ENCODE measurements around the gene TAF4.

TAF4 gene

GRCh38 chr20:61932199-61932592 is 133.5 kb downstream of the TAF4 start:
- DNase-seq = no peak

- DNase-seq = no peak
Observed at GRCh38 chr20:61931476-61932198, 134.0 kb downstream of the TAF4 start.

DNA sequence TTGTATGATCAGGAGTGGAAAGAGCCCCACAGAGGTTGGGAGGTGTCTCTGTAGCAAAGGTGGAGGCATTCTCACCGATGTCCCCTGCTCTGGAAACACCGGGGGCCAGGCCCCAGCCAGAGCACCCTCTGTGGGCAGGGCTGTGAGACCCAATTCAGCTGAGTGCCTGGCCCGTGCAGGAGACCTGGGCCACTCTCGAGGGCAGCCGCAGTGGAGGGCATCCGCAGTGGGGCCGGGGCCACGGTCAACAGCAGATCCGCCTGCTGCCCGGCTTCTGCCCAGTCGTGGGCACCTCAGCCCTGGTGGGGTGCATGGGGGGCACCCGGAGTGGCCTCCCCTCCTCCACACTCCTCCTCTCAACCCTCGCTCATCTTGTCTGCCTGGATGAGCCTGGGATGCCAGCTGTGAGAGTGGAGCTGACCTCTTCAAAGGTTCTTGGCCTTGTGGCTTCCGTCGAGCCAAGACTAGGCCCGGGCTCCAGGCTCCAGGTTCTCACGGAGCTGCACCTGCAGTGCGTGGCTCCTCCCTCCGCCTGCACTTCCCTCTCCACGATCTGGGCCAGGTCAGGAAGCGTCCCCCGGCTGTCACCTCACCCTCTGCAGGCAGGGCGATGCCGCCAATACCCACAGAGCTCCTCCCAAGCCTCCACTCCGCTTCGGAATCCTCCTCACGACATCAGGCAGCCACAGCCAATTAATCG is 134.8 kb downstream of the TAF4 start:
- no peak for DNase-seq

- DNase-seq = no peak
Observed at GRCh38 chr20:61929971-61930666, 135.6 kb downstream of the TAF4 start.

GRCh38 chr20:61929561-61929960 is 136.1 kb downstream of the TAF4 start:
- no peak for DNase-seq

- DNase-seq = no peak
Observed at GRCh38 chr20:61927826-61928541, 137.7 kb downstream of the TAF4 start.

DNA sequence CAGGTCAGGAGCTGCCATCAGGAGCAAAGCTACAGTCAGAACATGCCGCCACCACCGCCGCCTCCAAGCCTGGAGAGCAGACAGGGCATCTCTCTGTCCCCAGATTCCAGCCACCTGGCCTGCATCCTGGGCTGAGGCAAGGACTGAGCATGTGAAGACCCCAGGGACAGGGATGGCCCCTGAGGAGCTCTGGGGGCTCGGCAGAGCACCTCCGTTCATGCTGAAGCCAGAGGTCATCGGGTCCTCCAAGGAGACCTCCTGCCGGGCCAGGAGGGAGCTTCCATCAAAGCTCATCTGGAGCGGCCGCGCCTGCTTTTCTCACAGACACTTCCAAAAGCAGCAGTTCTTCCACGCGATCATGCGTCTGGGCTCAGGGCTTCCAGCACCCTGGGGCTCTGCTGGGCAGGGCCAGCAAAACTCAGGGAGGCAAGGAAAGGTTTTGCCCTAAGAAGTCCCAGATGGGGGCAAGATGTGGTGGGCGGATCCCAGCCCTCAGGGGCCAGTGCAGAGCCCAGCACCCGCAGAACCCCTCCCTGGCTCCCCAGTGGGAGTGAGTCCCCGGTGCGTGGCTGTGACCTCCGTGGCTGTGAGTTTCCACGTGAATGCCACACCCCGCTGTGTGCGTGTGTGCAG is 138.4 kb downstream of the TAF4 start:
- DNase-seq = no peak

DNA sequence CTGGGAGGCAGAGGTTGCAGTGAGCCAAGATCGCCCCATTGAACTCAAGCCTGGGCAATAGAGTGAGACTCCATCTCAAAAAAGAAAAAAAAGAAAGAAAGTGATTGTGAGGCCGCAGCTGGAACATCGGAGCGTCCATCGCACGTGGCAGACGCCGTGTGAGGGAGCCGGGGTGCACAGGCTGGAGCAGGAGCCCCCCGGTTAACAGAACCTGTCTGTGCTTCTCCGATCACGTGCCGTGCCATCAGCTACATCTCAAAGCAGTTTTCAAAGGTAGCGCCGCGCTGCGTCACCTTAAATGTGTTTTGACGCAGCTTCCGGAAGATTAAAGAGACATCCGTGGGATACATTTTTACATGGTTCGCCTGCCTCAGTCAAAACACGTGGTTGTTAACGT is 138.9 kb downstream of the TAF4 start:
- no peak for DNase-seq

- DNase-seq = no peak
Observed at GRCh38 chr20:61926253-61926613, 139.4 kb downstream of the TAF4 start.

- no peak for DNase-seq
Observed at GRCh38 chr20:61925555-61926252, 140.0 kb downstream of the TAF4 start.

DNA sequence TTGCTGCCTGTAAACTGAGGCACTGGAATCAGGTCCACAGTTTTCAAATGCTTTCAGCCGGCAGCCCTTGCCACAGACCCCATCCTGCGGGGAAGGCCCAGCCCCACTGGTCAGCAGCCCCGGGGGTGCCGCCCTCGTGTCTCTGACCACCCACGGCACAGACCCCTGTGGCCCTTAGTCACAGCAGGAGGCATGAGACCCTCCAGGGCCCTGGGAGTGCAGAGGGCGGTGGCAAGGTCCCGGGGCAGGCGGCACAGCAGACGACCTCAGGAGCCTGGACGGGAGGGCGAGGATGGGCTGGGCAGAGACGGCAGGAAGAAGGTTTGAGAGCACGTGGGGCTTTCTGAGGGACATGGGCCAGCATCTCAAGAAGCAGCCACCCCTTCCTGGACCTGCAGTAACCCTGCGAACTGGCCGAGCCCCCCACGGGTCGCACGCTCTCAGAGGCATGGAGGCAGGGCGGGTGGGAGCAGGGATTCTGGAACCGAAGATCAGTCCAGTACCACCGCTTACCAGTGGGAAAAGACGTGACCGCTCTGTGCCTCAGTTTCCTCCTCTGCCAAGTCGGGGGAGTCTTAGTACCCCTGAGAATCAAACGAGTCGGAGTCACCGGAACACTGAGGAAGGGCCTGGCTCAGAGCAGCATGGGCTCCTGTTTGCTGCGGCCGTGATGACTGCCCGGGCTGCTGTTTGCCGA is 140.7 kb downstream of the TAF4 start:
- no peak for DNase-seq

Data from right kidney (tissue), 1 donor.